Suprapubic skin (tissue), 4 donors: ENCODE measurements around the gene CNEP1R1. TPM values are rescaled to one million over a fixed set of nuclear protein-coding genes. Genes with fewer than 3 reads are reported as not detected.
A peak's percentile ranks its signal among the peaks of the same experiment; 100 is the strongest.

Experiments used
- DNase-seq, 2 donors: peaks; one replicate each; pipeline ENCODE4 v3.0.0-alpha.2; 2019; ENCODE audit warnings: low spot score in 2 of 2
- H3K27ac ChIP-seq: fragments of 200-600 bp; sonication (generic); one replicate; pipeline ENCODE4 v1.5.1; 2019
- H3K27me3 ChIP-seq: fragments of 200-600 bp; sonication (generic); one replicate; pipeline ENCODE4 v1.5.1; 2019
- H3K36me3 ChIP-seq: fragments of 200-600 bp; sonication (generic); one replicate; pipeline ENCODE4 v1.5.1; 2019
- H3K4me1 ChIP-seq: fragments of 200-600 bp; sonication (generic); one replicate; pipeline ENCODE4 v1.5.1; 2019
- H3K4me3 ChIP-seq: fragments of 200-600 bp; sonication (generic); one replicate; pipeline ENCODE4 v1.5.1; 2019; ENCODE audit warnings: mild to moderate bottlenecking
- H3K9me3 ChIP-seq: fragments of 200-600 bp; sonication (generic); one replicate; pipeline ENCODE4 v1.5.1; 2019
- EP300 ChIP-seq: sonication (generic); formaldehyde crosslinking; IDR thresholded peaks from one replicate; pipeline ENCODE4 v1.6.1; 2017; ENCODE audit warnings: antibody characterized with exemption
- POLR2A ChIP-seq, 2 donors: fragments of 450-650 bp; IDR thresholded peaks; one replicate each; pipeline ENCODE4 v1.6.1; 2017; ENCODE audit warnings: antibody characterized with exemption in 2 of 2, mild to moderate bottlenecking in 2 of 2, moderate library complexity in 2 of 2
- POLR2AphosphoS5 ChIP-seq, 3 donors: sonication (generic); formaldehyde crosslinking; IDR thresholded peaks; one replicate each; pipeline ENCODE4 v1.6.1; 2017; ENCODE audit warnings: antibody characterized with exemption in 3 of 3
- WGBS: methylation state at CpG from one replicate; pipeline ENCODE4 v1.1.5; 2018; 5-methylcytosine and 5-hydroxymethylcytosine counted together
- total RNA-seq, 4 donors: library from RNA; depleted of rRNA; stranded (reverse); fragments of >200 nt; gene quantifications; one replicate each; pipeline ENCODE4 v1.1.0, GENCODE V29; 2016
- TF ChIP-seq, protein P1 (sequence below), 2 donors: fragments of 200-600 bp in 1 of 2; fragments of 450-650 bp in 1 of 2; sonication (generic) in 1 of 2; IDR thresholded peaks; one replicate each; pipeline ENCODE4 v1.5.1; 2016 to 2019; ENCODE audit warnings: antibody characterized with exemption in 2 of 2, mild to moderate bottlenecking in 1 of 2, moderate library complexity in 1 of 2

The CNEP1R1 gene
- total RNA-seq, 4 donors from 2014 or later = 13.5 to 24.6 (median 16.5) TPM

DNA sequence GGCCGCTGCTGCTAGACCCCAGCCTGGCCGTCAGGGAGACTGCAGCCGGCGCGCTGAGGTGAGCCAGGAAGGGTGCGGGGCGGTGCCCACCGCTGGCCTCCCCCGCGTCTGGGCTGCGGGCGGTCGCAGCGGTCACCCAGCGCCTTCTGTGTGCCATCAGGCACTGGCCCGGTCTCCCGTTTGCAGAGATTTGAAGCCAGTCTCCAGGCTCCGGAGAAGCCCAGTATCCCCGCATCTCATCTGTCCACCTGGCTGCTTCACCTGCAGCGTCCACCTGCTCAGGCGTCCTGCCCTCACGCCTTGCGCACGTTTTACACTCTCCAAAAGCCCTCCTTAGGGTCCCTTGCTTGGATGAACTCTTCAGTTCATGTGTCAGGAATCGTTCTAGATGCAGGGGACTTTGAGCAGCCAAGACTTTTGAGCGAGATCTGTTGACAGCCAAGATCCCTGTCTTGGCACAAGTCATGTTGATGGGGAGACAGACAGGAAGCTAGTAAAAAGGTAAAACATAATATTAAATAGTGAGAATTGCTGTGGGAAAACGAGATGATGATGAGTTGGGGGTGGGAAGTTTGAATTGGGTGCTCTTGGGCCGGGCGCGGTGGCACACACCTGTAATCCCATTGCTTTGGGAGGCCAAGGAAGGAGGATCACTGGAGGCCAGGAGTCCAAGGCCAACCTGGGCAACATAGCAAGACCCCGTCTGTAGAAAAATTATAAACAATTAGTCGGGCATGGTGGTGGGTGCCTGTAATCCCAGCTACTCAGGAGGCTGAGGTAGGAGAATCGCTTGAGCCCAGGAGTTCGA, 41.7 kb downstream of the CNEP1R1 start:
- 40% methylated on average over 18 of the region's 34 CpGs for WGBS
- DNase-seq = no peak
- Histone ChIP-seq H3K27me3 (no peaks in the 10 kb centered on the region), H3K4me1 (peaks cover 19% of the 10 kb centered on the region), H3K27ac (peak overlapping the region; percentile 88), H3K9me3 (no peaks in the 10 kb centered on the region), H3K36me3 (peaks cover 10% of the 10 kb centered on the region), H3K4me3 (peak overlapping the region; percentile 87)
- TF ChIP-seq, protein P1, sequence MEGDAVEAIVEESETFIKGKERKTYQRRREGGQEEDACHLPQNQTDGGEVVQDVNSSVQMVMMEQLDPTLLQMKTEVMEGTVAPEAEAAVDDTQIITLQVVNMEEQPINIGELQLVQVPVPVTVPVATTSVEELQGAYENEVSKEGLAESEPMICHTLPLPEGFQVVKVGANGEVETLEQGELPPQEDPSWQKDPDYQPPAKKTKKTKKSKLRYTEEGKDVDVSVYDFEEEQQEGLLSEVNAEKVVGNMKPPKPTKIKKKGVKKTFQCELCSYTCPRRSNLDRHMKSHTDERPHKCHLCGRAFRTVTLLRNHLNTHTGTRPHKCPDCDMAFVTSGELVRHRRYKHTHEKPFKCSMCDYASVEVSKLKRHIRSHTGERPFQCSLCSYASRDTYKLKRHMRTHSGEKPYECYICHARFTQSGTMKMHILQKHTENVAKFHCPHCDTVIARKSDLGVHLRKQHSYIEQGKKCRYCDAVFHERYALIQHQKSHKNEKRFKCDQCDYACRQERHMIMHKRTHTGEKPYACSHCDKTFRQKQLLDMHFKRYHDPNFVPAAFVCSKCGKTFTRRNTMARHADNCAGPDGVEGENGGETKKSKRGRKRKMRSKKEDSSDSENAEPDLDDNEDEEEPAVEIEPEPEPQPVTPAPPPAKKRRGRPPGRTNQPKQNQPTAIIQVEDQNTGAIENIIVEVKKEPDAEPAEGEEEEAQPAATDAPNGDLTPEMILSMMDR (IDR thresholded peaks at IDR 0.05) = no peak
- no peak for TF ChIP-seq EP300
- no peak for TF ChIP-seq POLR2AphosphoS5 (IDR thresholded peaks at IDR 0.05)
- TF ChIP-seq POLR2A (IDR thresholded peaks at IDR 0.05) = no peak

- no peak overlapping the region for H3K27ac ChIP-seq
- DNase-seq = no peak
- peaks cover 10% of the 10 kb centered on the region for H3K36me3 ChIP-seq
- peak overlapping the region; percentile 87 for H3K4me3 ChIP-seq
- no peaks in the 10 kb centered on the region for H3K27me3 ChIP-seq
- 45% methylated on average over 3 of the region's 3 CpGs for WGBS
- no peaks in the 10 kb centered on the region for H3K9me3 ChIP-seq
- peaks cover 19% of the 10 kb centered on the region for H3K4me1 ChIP-seq
- TF ChIP-seq EP300 = no peak
- TF ChIP-seq POLR2AphosphoS5 (IDR thresholded peaks at IDR 0.05) = no peak
These were observed 42.3 kb downstream of the CNEP1R1 start for GRCh38 chr16:50067290-50067853.

- Histone ChIP-seq H3K27ac (no peak overlapping the region), H3K36me3 (peaks cover 10% of the 10 kb centered on the region), H3K4me1 (peaks cover 19% of the 10 kb centered on the region), H3K4me3 (no peak overlapping the region), H3K27me3 (no peaks in the 10 kb centered on the region), H3K9me3 (no peaks in the 10 kb centered on the region)
- DNase-seq = no peak
- no peak for TF ChIP-seq POLR2A (IDR thresholded peaks at IDR 0.05)
- no peak for TF ChIP-seq EP300
- TF ChIP-seq, protein P1 (IDR thresholded peaks at IDR 0.05) = no peak
- TF ChIP-seq POLR2AphosphoS5 (IDR thresholded peaks at IDR 0.05) = no peak
- WGBS = 85% methylated on average over 4 of the region's 4 CpGs
These were observed 43.5 kb downstream of the CNEP1R1 start for GRCh38 chr16:50068550-50068949.

DNA sequence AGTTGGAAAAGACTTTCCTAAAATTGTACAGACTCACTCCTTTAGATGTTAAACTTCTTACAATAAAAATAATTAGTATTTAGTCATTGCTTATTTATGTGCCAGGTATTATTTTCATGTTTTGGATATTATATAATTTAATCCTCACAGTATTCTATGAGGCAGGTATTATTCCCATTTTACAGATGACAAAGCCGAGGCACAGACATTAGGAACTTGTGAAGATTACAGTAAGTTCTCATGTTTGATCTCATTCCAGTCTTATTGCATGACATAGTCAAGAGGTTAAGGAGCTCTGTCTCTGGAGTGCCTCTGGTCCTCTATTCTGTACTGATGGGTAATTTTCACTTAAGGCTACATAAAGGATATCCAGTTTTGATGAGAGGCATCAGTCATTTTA, 44.0 kb downstream of the CNEP1R1 start:
- Histone ChIP-seq H3K4me1 (peaks cover 19% of the 10 kb centered on the region), H3K27me3 (no peaks in the 10 kb centered on the region), H3K36me3 (peaks cover 10% of the 10 kb centered on the region), H3K9me3 (no peaks in the 10 kb centered on the region), H3K27ac (no peak overlapping the region), H3K4me3 (no peak overlapping the region)
- WGBS = 100% methylated on average over 1 of the region's 1 CpG
- no peak for DNase-seq
- TF ChIP-seq, protein P1 (IDR thresholded peaks at IDR 0.05) = no peak
- TF ChIP-seq EP300 (no peak), POLR2A (IDR thresholded peaks at IDR 0.05) (no peak), POLR2AphosphoS5 (IDR thresholded peaks at IDR 0.05) (no peak)

GRCh38 chr16:50071075-50071671, 46.1 kb downstream of the CNEP1R1 start:
- H3K27ac ChIP-seq = no peak overlapping the region
- H3K4me3 ChIP-seq = no peak overlapping the region
- no peak for DNase-seq
- TF ChIP-seq POLR2A (IDR thresholded peaks at IDR 0.05) = no peak
- no peak for TF ChIP-seq EP300
- TF ChIP-seq POLR2AphosphoS5 (IDR thresholded peaks at IDR 0.05) = no peak
- TF ChIP-seq, protein P1 (IDR thresholded peaks at IDR 0.05) = no peak
- H3K9me3 ChIP-seq = no peaks in the 10 kb centered on the region
- WGBS = 76% methylated on average over 2 of the region's 2 CpGs
- H3K27me3 ChIP-seq = no peaks in the 10 kb centered on the region
- H3K36me3 ChIP-seq = peaks cover 15% of the 10 kb centered on the region
- H3K4me1 ChIP-seq = peaks cover 19% of the 10 kb centered on the region
